ENCODE results near the gene FAM222A.

FAM222A gene

GRCh38 chr12:109681986-109682707, 31.5 kb upstream of the FAM222A start:
- Histone ChIP-seq H3K9me3 (ENCODE audit: control insufficient read depth, insufficient read depth, low read depth, low read length) (no peaks in the 10 kb centered on the region), H3K4me1 (ENCODE audit: control insufficient read depth, insufficient read depth, low read length) (peaks cover 16% of the 10 kb centered on the region), H3K4me3 (ENCODE audit: low read depth, low read length) (no peak overlapping the region), H3K27ac (ENCODE audit: extremely low read depth, low read depth, low read length) (no peak overlapping the region), H3K36me3 (ENCODE audit: control insufficient read depth in 2 of 2, insufficient read depth in 1 of 2, low read length in 2 of 2) (no peaks in the 10 kb centered on the region)
- TF ChIP-seq ZNF777 (tag by site-specific recombination; IDR thresholded peaks at IDR 0.05; ENCODE audit: borderline replicate concordance) (no peak), ZNF121 (tag by site-specific recombination; IDR thresholded peaks at IDR 0.05) (no peak), PRDM4 (tag by site-specific recombination; IDR thresholded peaks at IDR 0.05) (no peak), ZNF366 (tag by site-specific recombination; conservative IDR thresholded peaks at IDR 0.05) (no peak), SP2 (tag by site-specific recombination; IDR thresholded peaks at IDR 0.05) (no peak), ZNF23 (tag by site-specific recombination; IDR thresholded peaks at IDR 0.05; ENCODE audit: borderline replicate concordance) (no peak), ZBTB10 (tag by site-specific recombination; IDR thresholded peaks at IDR 0.05) (no peak), ZNF473 (tag by site-specific recombination; IDR thresholded peaks at IDR 0.05) (no peak)
- POLR2A ChIA-PET = no interaction called here
- CTCF ChIA-PET = no interaction called here

- H3K27ac ChIP-seq (ENCODE audit: extremely low read depth, low read depth, low read length) = no peak overlapping the region
- H3K36me3 ChIP-seq (ENCODE audit: control insufficient read depth in 2 of 2, insufficient read depth in 1 of 2, low read length in 2 of 2) = no peaks in the 10 kb centered on the region
- no peak for TF ChIP-seq RBAK (tag by site-specific recombination; IDR thresholded peaks at IDR 0.05)
- no peak for TF ChIP-seq HOXC10 (CRISPR knock-in tag; IDR thresholded peaks at IDR 0.05)
- no peak for TF ChIP-seq ZNF610 (tag by site-specific recombination; IDR thresholded peaks at IDR 0.05; ENCODE audit: borderline replicate concordance)
- TF ChIP-seq ZNF121 (tag by site-specific recombination; IDR thresholded peaks at IDR 0.05) = peak; percentile 55
- no peak for TF ChIP-seq PBX3 (CRISPR knock-in tag; IDR thresholded peaks at IDR 0.05)
- no peaks in the 10 kb centered on the region for H3K9me3 ChIP-seq (ENCODE audit: control insufficient read depth, insufficient read depth, low read depth, low read length)
- ChIA-PET CTCF (no interaction called here), POLR2A (no interaction called here)
- peaks cover 16% of the 10 kb centered on the region for H3K4me1 ChIP-seq (ENCODE audit: control insufficient read depth, insufficient read depth, low read length)
- no peak overlapping the region for H3K4me3 ChIP-seq (ENCODE audit: low read depth, low read length)
These were observed 30.9 kb upstream of the FAM222A start for GRCh38 chr12:109682708-109683060.

- H3K4me1 ChIP-seq (ENCODE audit: control insufficient read depth, insufficient read depth, low read length) = peaks cover 16% of the 10 kb centered on the region
- no peak overlapping the region for H3K27ac ChIP-seq (ENCODE audit: extremely low read depth, low read depth, low read length)
- CTCF ChIA-PET = no interaction called here
- POLR2A ChIA-PET = no interaction called here
- peak; percentile 98 for TF ChIP-seq ZNF366 (tag by site-specific recombination; conservative IDR thresholded peaks at IDR 0.05)
- 0 out of 2 replicates have a peak, but pooled peaks have one; percentile 69 for TF ChIP-seq ZNF521 (tag by site-specific recombination; IDR thresholded peaks at IDR 0.05)
- peak; percentile 94 for TF ChIP-seq ZBTB17 (tag by site-specific recombination; IDR thresholded peaks at IDR 0.05)
- no peak for TF ChIP-seq ZNF18 (tag by site-specific recombination; IDR thresholded peaks at IDR 0.05)
- 0 out of 2 replicates have a peak, but pooled peaks have one; percentile 43 for TF ChIP-seq SALL2 (tag by site-specific recombination; IDR thresholded peaks at IDR 0.05; ENCODE audit: borderline replicate concordance)
- H3K36me3 ChIP-seq (ENCODE audit: control insufficient read depth in 2 of 2, insufficient read depth in 1 of 2, low read length in 2 of 2) = no peaks in the 10 kb centered on the region
- H3K4me3 ChIP-seq (ENCODE audit: low read depth, low read length) = no peak overlapping the region
- H3K9me3 ChIP-seq (ENCODE audit: control insufficient read depth, insufficient read depth, low read depth, low read length) = no peaks in the 10 kb centered on the region
These were observed 30.3 kb upstream of the FAM222A start for GRCh38 chr12:109683316-109683715.

Data from HEK293 (cell line).